PC-3 (cell line): Measurements from ENCODE around the gene SMPDL3B.

Experiments
- CTCF ChIP-seq: fragments of 300-600 bp; sonication (generic); conservative IDR thresholded peaks from 2 replicates; pipeline ENCODE4 v1.5.1; 2017; ENCODE audit warnings: antibody characterized with exemption, low read depth, mild to moderate bottlenecking, low read length
- EZH2 ChIP-seq: fragments of 300-600 bp; sonication (generic); IDR thresholded peaks from one replicate; pipeline ENCODE4 v1.6.1; 2017; ENCODE audit warnings: antibody characterized with exemption, mild to moderate bottlenecking, low read length; ENCODE audit not compliant: unreplicated experiment
- EZH2phosphoT487 ChIP-seq: fragments of 300-600 bp; sonication (generic); IDR thresholded peaks from 2 replicates; pipeline ENCODE4 v1.6.1; 2018; ENCODE audit warnings: mild to moderate bottlenecking, antibody characterized with exemption, low read length, borderline replicate concordance

DNA sequence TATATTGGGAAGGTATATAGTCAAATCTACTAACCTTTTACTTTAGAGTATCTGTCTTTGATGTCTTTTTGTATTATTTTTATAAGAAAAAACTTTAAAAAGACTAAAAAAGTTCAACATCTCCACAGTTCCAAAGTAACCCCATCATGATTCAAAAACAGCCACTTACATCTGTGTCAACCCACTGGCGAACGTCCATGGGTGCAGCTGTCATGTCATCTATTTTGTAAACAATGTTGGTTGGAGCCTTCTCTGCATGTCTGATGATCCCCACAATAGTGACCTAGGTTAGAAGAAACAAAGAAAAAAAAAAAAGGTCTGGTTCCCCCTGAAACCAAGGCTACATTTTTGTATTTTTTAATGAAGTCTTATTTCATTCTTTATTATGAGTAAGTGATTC, 28.0 kb upstream of the SMPDL3B start:
- no peak for TF ChIP-seq CTCF
- TF ChIP-seq EZH2phosphoT487, result no peak
- no peak for TF ChIP-seq EZH2
